GDM1 (cell line): ENCODE results near the gene LBHD1.
"Not testable (repeated sequence)": the region's sequence is repeated elsewhere in the genome, so short reads cannot be mapped to it uniquely, and the experiment has no call there.

Source experiments
- DNase-seq: peaks from one replicate; lab custom pipeline; 2025; lab: John Stamatoyannopoulos, UW

The LBHD1 gene

GRCh38 chr11:62671608-62672389, at the start of gene LBHD1, which contains the start of gene UQCC3:
TSS of gene LBHD1 (minus strand) at chr11:62672267. CDS start at chr11:62670031, 2,236 bp downstream.
TSS of gene UQCC3 (plus strand) at chr11:62671673. CDS start at chr11:62671746, 73 bp downstream.
- DNase-seq, result peak; percentile 86

- DNase-seq, result no peak
Measured at GRCh38 chr11:62719302-62719978, 47.4 kb upstream of the LBHD1 start.

- DNase-seq, result no peak
Measured at GRCh38 chr11:62716816-62717215, 44.7 kb upstream of the LBHD1 start.

- no peak for DNase-seq
Measured at GRCh38 chr11:62716206-62716605, 44.1 kb upstream of the LBHD1 start.

- no peak for DNase-seq
Measured at GRCh38 chr11:62715150-62716130, 43.4 kb upstream of the LBHD1 start.

- no peak for DNase-seq
Measured at GRCh38 chr11:62713343-62713742, 41.3 kb upstream of the LBHD1 start.

GRCh38 chr11:62712861-62713260, 40.8 kb upstream of the LBHD1 start:
- DNase-seq, result no peak

GRCh38 chr11:62712276-62712812, 40.3 kb upstream of the LBHD1 start:
- no peak for DNase-seq

- no peak for DNase-seq
Measured at GRCh38 chr11:62710001-62710345, 37.9 kb upstream of the LBHD1 start.

- DNase-seq, result peak; percentile 95
Measured at GRCh38 chr11:62709247-62710000, 37.4 kb upstream of the LBHD1 start.

GRCh38 chr11:62708793-62709192, 36.7 kb upstream of the LBHD1 start:
- no peak for DNase-seq

GRCh38 chr11:62708392-62708791, 36.3 kb upstream of the LBHD1 start:
- no peak for DNase-seq

- no peak for DNase-seq
Measured at GRCh38 chr11:62707277-62707861, 35.3 kb upstream of the LBHD1 start, which contains the start of the genes BSCL2 and GNG3. TSS of gene BSCL2 (minus strand) at chr11:62707424. CDS start at chr11:62707195, 229 bp downstream. TSS of gene GNG3 (plus strand) at chr11:62707676. CDS start at chr11:62708296, 620 bp downstream.

- DNase-seq, result no peak
Measured at GRCh38 chr11:62706850-62707247, 34.8 kb upstream of the LBHD1 start.

GRCh38 chr11:62705880-62706849, 34.1 kb upstream of the LBHD1 start:
- DNase-seq, result peak; percentile 92

- no peak for DNase-seq
Measured at GRCh38 chr11:62705413-62705812, 33.3 kb upstream of the LBHD1 start.

GRCh38 chr11:62703921-62704320, 31.9 kb upstream of the LBHD1 start:
- DNase-seq, result not testable (repeated sequence)

GRCh38 chr11:62702246-62702645, 30.2 kb upstream of the LBHD1 start:
- DNase-seq, result no peak

GRCh38 chr11:62694455-62695167, 22.5 kb upstream of the LBHD1 start:
- DNase-seq, result peak; percentile 44
